ENCODE measurements around the gene GABPB1. TPM values are rescaled to one million over a fixed set of nuclear protein-coding genes. Genes with fewer than 3 reads are reported as not detected.
"Not testable (repeated sequence)": the region's sequence is repeated elsewhere in the genome, so short reads cannot be mapped to it uniquely, and the experiment has no call there.

Gene GABPB1
- total RNA-seq, 2 donors from 2014 or later, result 32.0 to 37.5 TPM

- Histone ChIP-seq H3K27me3 (ENCODE audit: control insufficient read depth, insufficient read depth, low read length, poor library complexity, severe bottlenecking) (no peaks in the 10 kb centered on the region), H3K9me3 (ENCODE audit: control insufficient read depth, low read length) (no peaks in the 10 kb centered on the region), H3K27ac (ENCODE audit: low read depth, low read length) (no peak overlapping the region), H3K36me3 (ENCODE audit: control insufficient read depth, insufficient read depth, low read length) (no peaks in the 10 kb centered on the region), H3K4me1 (ENCODE audit: control insufficient read depth, insufficient read depth, low read length) (no peaks in the 10 kb centered on the region), H3K9ac (ENCODE audit: extremely low read depth, low read length, poor library complexity, severe bottlenecking) (no peak overlapping the region), H3K4me3 (ENCODE audit: low read length) (no peak overlapping the region)
- 86 to 100% methylated on average over 2 to 3 of the region's 3 CpGs for WGBS, 2 experiments (ENCODE audit: insufficient coverage in 1 of 2, insufficient read length in 1 of 2)
- Mint-ChIP-seq H3K9me3 (no peaks in the 10 kb centered on the region), H3K27me3 (ENCODE audit: insufficient read depth) (no peaks in the 10 kb centered on the region), H3K27ac (no peak overlapping the region), H3K4me1 (peaks cover 9% of the 10 kb centered on the region), H3K36me3 (ENCODE audit: low read depth) (no peaks in the 10 kb centered on the region), H3K4me3 (no peak overlapping the region)
- TF ChIP-seq, protein P1, sequence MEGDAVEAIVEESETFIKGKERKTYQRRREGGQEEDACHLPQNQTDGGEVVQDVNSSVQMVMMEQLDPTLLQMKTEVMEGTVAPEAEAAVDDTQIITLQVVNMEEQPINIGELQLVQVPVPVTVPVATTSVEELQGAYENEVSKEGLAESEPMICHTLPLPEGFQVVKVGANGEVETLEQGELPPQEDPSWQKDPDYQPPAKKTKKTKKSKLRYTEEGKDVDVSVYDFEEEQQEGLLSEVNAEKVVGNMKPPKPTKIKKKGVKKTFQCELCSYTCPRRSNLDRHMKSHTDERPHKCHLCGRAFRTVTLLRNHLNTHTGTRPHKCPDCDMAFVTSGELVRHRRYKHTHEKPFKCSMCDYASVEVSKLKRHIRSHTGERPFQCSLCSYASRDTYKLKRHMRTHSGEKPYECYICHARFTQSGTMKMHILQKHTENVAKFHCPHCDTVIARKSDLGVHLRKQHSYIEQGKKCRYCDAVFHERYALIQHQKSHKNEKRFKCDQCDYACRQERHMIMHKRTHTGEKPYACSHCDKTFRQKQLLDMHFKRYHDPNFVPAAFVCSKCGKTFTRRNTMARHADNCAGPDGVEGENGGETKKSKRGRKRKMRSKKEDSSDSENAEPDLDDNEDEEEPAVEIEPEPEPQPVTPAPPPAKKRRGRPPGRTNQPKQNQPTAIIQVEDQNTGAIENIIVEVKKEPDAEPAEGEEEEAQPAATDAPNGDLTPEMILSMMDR (conservative IDR thresholded peaks at IDR 0.05), result no peak
- no peak for DNase-seq
Measured at GRCh38 chr15:50377867-50378751, 23.1 kb upstream of the GABPB1 start.

DNA sequence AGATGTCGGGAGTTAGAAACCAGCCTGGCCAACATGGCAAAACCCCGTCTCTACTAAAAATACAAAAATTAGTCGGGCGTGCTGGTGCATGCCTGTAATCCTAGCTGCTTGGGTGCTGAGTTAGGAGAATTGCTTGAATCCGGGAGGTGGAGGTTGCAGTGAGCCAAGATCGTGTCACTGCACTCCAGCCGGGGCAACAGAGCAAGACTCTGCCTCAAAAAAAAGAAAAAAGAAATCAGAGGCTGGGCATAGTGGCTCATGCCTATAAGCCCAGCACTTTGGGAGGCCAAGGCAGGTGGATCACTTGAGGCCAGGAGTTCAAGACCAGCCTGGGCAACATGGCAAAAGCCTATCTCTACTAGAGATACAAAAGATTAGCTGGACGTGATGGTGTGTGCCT lies 14.6 kb upstream of the GABPB1 start:
- not testable (repeated sequence) for H3K9me3 ChIP-seq (ENCODE audit: control insufficient read depth, low read length); H3K9ac ChIP-seq (ENCODE audit: extremely low read depth, low read length, poor library complexity, severe bottlenecking); H3K27me3 ChIP-seq (ENCODE audit: control insufficient read depth, insufficient read depth, low read length, poor library complexity, severe bottlenecking); H3K4me3 ChIP-seq (ENCODE audit: low read length); H3K4me1 Mint-ChIP-seq; DNase-seq; H3K4me3 Mint-ChIP-seq; H3K36me3 ChIP-seq (ENCODE audit: control insufficient read depth, insufficient read depth, low read length); H3K4me1 ChIP-seq (ENCODE audit: control insufficient read depth, insufficient read depth, low read length); H3K9me3 Mint-ChIP-seq; H3K36me3 Mint-ChIP-seq (ENCODE audit: low read depth); H3K27ac ChIP-seq (ENCODE audit: low read depth, low read length); H3K27ac Mint-ChIP-seq; H3K27me3 Mint-ChIP-seq (ENCODE audit: insufficient read depth)
- WGBS, 2 experiments (ENCODE audit: insufficient coverage in 1 of 2, insufficient read length in 1 of 2), result 91 to 100% methylated on average over 4 to 8 of the region's 8 CpGs

GRCh38 chr15:50365971-50366370 lies 11.0 kb upstream of the GABPB1 start:
- no peaks in the 10 kb centered on the region for H3K27me3 Mint-ChIP-seq (ENCODE audit: insufficient read depth)
- H3K4me1 Mint-ChIP-seq, result no peaks in the 10 kb centered on the region
- Histone ChIP-seq H3K9ac (ENCODE audit: extremely low read depth, low read length, poor library complexity, severe bottlenecking) (no peak overlapping the region), H3K36me3 (ENCODE audit: control insufficient read depth, insufficient read depth, low read length) (peaks cover 27% of the 10 kb centered on the region), H3K9me3 (ENCODE audit: control insufficient read depth, low read length) (no peaks in the 10 kb centered on the region), H3K27me3 (ENCODE audit: control insufficient read depth, insufficient read depth, low read length, poor library complexity, severe bottlenecking) (no peaks in the 10 kb centered on the region), H3K4me1 (ENCODE audit: control insufficient read depth, insufficient read depth, low read length) (no peaks in the 10 kb centered on the region), H3K27ac (ENCODE audit: low read depth, low read length) (no peak overlapping the region), H3K4me3 (ENCODE audit: low read length) (no peak overlapping the region)
- DNase-seq, result no peak
- H3K9me3 Mint-ChIP-seq, result no peaks in the 10 kb centered on the region
- no peak overlapping the region for H3K27ac Mint-ChIP-seq
- TF ChIP-seq, protein P1 (conservative IDR thresholded peaks at IDR 0.05), result no peak
- peaks cover 13% of the 10 kb centered on the region for H3K36me3 Mint-ChIP-seq (ENCODE audit: low read depth)
- H3K4me3 Mint-ChIP-seq, result no peak overlapping the region

Data from endodermal cell (in vitro differentiated cells).